HCT116 (cell line): Measurements from ENCODE around the gene GCNT1. TPM values are rescaled to one million over a fixed set of nuclear protein-coding genes. Genes with fewer than 3 reads are reported as not detected.

Experiments used
- ATAC-seq: fragments of 200-7000 bp; cut with Tn5 transposase; 2 replicates; pipeline ENCODE4 v1.9.1; 2020; ENCODE audit warnings: mild to moderate bottlenecking, moderate library complexity
- BruUV-seq: library from RNA; stranded (reverse); fragments of 400-500 nt; replicated peaks from 2 replicates; lab custom pipeline; 2021; lab: Mats Ljungman, UMichigan
- CTCF ChIA-PET: fragments of 300-600 bp; sonication (Branson Sonifier 250); formaldehyde crosslinking; loops from one replicate; lab custom pipeline; 2021; ENCODE audit warnings: antibody characterized with exemption; lab: Charles Lee
- POLR2A ChIA-PET: fragments of 300-600, 350-600 bp; sonication (Branson Sonifier 250); formaldehyde crosslinking; loops from one replicate; lab custom pipeline; 2021; ENCODE audit warnings: antibody characterized with exemption; lab: Charles Lee
- RAD21 ChIA-PET, 2 experiments: fragments of 300-600 bp; sonication (Branson Sonifier 250); formaldehyde crosslinking; loops; one replicate each; lab custom pipeline; 2023; ENCODE audit warnings: low total read pairs in 2 of 2; ENCODE audit not compliant: uncharacterized antibody in 2 of 2, unreplicated experiment in 2 of 2, low non-redundant PET in 1 of 2; lab: Charles Lee
- DNase-seq: peaks from one replicate; pipeline ENCODE4 v3.0.0-alpha.2; 2010; ENCODE audit warnings: low read depth, low spot score
- H2AFZ ChIP-seq: fragments of 200-600 bp; shearing (Covaris generic), sonication (generic); 2 replicates; pipeline ENCODE4 v1.6.1; 2017; ENCODE audit warnings: low read depth, mixed run types, mixed read lengths, antibody characterized with exemption, low read length; ENCODE audit not compliant: poor library complexity, severe bottlenecking
- H3K27ac ChIP-seq: 2 replicates; pipeline ENCODE4 v1.5.1; 2012; ENCODE audit warnings: low read depth, low read length
- H3K27me3 ChIP-seq: fragments of 200-600 bp; sonication (generic); 2 replicates; pipeline ENCODE4 v1.6.1; 2016; ENCODE audit warnings: mixed run types, low read length, mixed read lengths; ENCODE audit not compliant: insufficient read depth
- H3K36me3 ChIP-seq, 2 experiments: fragments of 200-500 bp in 1 of 2; fragments of 200-600 bp in 1 of 2; sonication (Bioruptor generic) in 1 of 2; sonication (generic) in 1 of 2; 2 replicates each; pipeline versions ENCODE4 v1.5.1 to v1.6.1; 2014 to 2016; ENCODE audit warnings: low read length in 2 of 2, inconsistent platforms in 1 of 2, mixed read lengths in 1 of 2, mixed run types in 1 of 2; ENCODE audit not compliant: insufficient read depth in 2 of 2, control insufficient read depth in 1 of 2
- H3K4me1 ChIP-seq, 2 experiments: fragments of 200-600 bp in 1 of 2; sonication (generic) in 1 of 2; 2 replicates each; pipeline versions ENCODE4 v1.5.1 to v1.6.1; 2012 to 2017; ENCODE audit warnings: low read length in 2 of 2, inconsistent platforms in 1 of 2, mild to moderate bottlenecking in 1 of 2, mixed read lengths in 1 of 2, mixed run types in 1 of 2, moderate library complexity in 1 of 2; ENCODE audit not compliant: insufficient read depth in 2 of 2, control insufficient read depth in 1 of 2
- H3K4me2 ChIP-seq: fragments of 200-600 bp; sonication (generic); 2 replicates; pipeline ENCODE4 v1.6.1; 2017; ENCODE audit warnings: mixed run types, low read length, mixed read lengths
- H3K4me3 ChIP-seq, 2 experiments: fragments of 200-600 bp in 1 of 2; sonication (generic) in 1 of 2; replicated peaks in 1 of 2; 2 replicates each; pipeline ENCODE4 v1.5.1; 2011 to 2016; ENCODE audit warnings: low read length in 2 of 2, control low read depth in 1 of 2, low read depth in 1 of 2, mild to moderate bottlenecking in 1 of 2, mixed read lengths in 1 of 2, mixed run types in 1 of 2
- H3K79me2 ChIP-seq: fragments of 200-600 bp; sonication (generic); 2 replicates; pipeline ENCODE4 v1.6.1; 2017; ENCODE audit warnings: mild to moderate bottlenecking, mixed run types, low read length, moderate library complexity, mixed read lengths; ENCODE audit not compliant: insufficient read depth
- H3K9ac ChIP-seq: fragments of 200-600 bp; sonication (generic); 2 replicates; pipeline ENCODE4 v1.6.1; 2016; ENCODE audit warnings: low read length, mixed read lengths
- H3K9me2 ChIP-seq: fragments of 200-600 bp; sonication (generic), shearing (Covaris generic); 2 replicates; pipeline ENCODE4 v1.6.1; 2017; ENCODE audit warnings: mixed run types, mild to moderate bottlenecking, moderate library complexity; ENCODE audit not compliant: insufficient read depth
- H3K9me3 ChIP-seq, 2 experiments: fragments of 200-500 bp in 1 of 2; fragments of 200-600 bp in 1 of 2; sonication (Bioruptor generic) in 1 of 2; sonication (generic) in 1 of 2; 2 replicates each; pipeline ENCODE4 v1.6.1; 2014 to 2017; ENCODE audit warnings: low read length in 2 of 2, mixed read lengths in 2 of 2, inconsistent platforms in 1 of 2, low read depth in 1 of 2, mild to moderate bottlenecking in 1 of 2, mixed run types in 1 of 2, moderate library complexity in 1 of 2; ENCODE audit not compliant: control insufficient read depth in 1 of 2, insufficient read depth in 1 of 2
- H4K20me1 ChIP-seq: fragments of 200-600 bp; sonication (generic), shearing (Covaris generic); 2 replicates; pipeline ENCODE4 v1.6.1; 2017; ENCODE audit warnings: mixed run types, mild to moderate bottlenecking, moderate library complexity; ENCODE audit not compliant: insufficient read depth
- ATF3 ChIP-seq: IDR thresholded peaks from 2 replicates; pipeline ENCODE4 v1.6.1; 2012
- CTCF ChIP-seq, 3 experiments: fragments of 200-600 bp in 1 of 3; sonication (generic) in 1 of 3; IDR thresholded peaks in 2 of 3; conservative IDR thresholded peaks in 1 of 3; 2 replicates each; pipeline ENCODE4 v1.5.1; 2012 to 2017; ENCODE audit warnings: low read depth in 2 of 3, low read length in 2 of 3, antibody characterized with exemption in 1 of 3, borderline replicate concordance in 1 of 3, control low read depth in 1 of 3, mild to moderate bottlenecking in 1 of 3, mixed read lengths in 1 of 3, mixed run types in 1 of 3, moderate library complexity in 1 of 3; ENCODE audit not compliant: insufficient read depth in 1 of 3
- EGR1 ChIP-seq: IDR thresholded peaks from 2 replicates; pipeline ENCODE4 v1.6.1; 2012; ENCODE audit warnings: low read depth
- ELF1 ChIP-seq: IDR thresholded peaks from 2 replicates; pipeline ENCODE4 v1.6.1; 2012; ENCODE audit warnings: low read depth, borderline replicate concordance
- EZH2 ChIP-seq: fragments of 200-600 bp; sonication (generic); IDR thresholded peaks from 2 replicates; pipeline ENCODE4 v1.6.1; 2017; ENCODE audit warnings: antibody characterized with exemption, mixed run types
- EZH2phosphoT487 ChIP-seq: fragments of 200-600 bp; IDR thresholded peaks from 2 replicates; pipeline ENCODE4 v1.6.1; 2018; ENCODE audit warnings: antibody characterized with exemption, borderline replicate concordance
- JUND ChIP-seq: IDR thresholded peaks from 2 replicates; pipeline ENCODE4 v1.6.1; 2012
- MAX ChIP-seq: IDR thresholded peaks from 2 replicates; pipeline ENCODE4 v1.6.1; 2012
- POLR2AphosphoS5 ChIP-seq: IDR thresholded peaks from 2 replicates; pipeline ENCODE4 v1.6.1; 2011; ENCODE audit warnings: mild to moderate bottlenecking, low read depth, low read length, moderate library complexity
- REST ChIP-seq: IDR thresholded peaks from 2 replicates; pipeline ENCODE4 v1.6.1; 2012; ENCODE audit warnings: low read depth
- SRF ChIP-seq: IDR thresholded peaks from 2 replicates; pipeline ENCODE4 v1.6.1; 2012; ENCODE audit warnings: low read depth
- ZNF274 ChIP-seq: fragments of 200-500 bp; sonication (Bioruptor generic); IDR thresholded peaks from 2 replicates; pipeline ENCODE4 v1.6.1; 2014; ENCODE audit warnings: mild to moderate bottlenecking, low read depth, low read length, inconsistent platforms
- intact Hi-C: fragments of 100-400 bp; cut with micrococcal nuclease; formaldehyde crosslinking; loops from 2 replicates; pipeline ENCODE4 v1.10.0; 2022
- total RNA-seq: library from RNA; stranded (reverse); gene quantifications from one replicate; pipeline ENCODE4 v1.2.1, GENCODE V29; 2021; ENCODE audit not compliant: unreplicated experiment

Gene GCNT1
- total RNA-seq, 1 experiment from 2014 or later = 5.8 TPM

- DNase-seq = no peak
- TF ChIP-seq ATF3 = no peak
- no peak for TF ChIP-seq EZH2phosphoT487
- no peaks in the 10 kb centered on the region for H4K20me1 ChIP-seq
- BruUV-seq = no TSS peak
- H3K4me2 ChIP-seq = no peak overlapping the region
- ChIA-PET CTCF (no interaction called here), RAD21 (no interaction called here), POLR2A (no interaction called here)
- no peaks in the 10 kb centered on the region for H3K9me2 ChIP-seq
- H3K4me3 ChIP-seq = no peak overlapping the region
- H3K9ac ChIP-seq = no peak overlapping the region
- H3K27ac ChIP-seq = no peak overlapping the region
- no peak overlapping the region for H2AFZ ChIP-seq
- intact Hi-C loops = no loop called here
- ATAC-seq = no peak
- H3K36me3 ChIP-seq = no peaks in the 10 kb centered on the region
- no peaks in the 10 kb centered on the region for H3K9me3 ChIP-seq
- H3K4me1 ChIP-seq = peaks cover 0 to 4% of the 10 kb centered on the region in 2 experiments; a peak in 1 of 4 replicates
- no peaks in the 10 kb centered on the region for H3K79me2 ChIP-seq
- no peaks in the 10 kb centered on the region for H3K27me3 ChIP-seq
Observed at GRCh38 chr9:76423216-76424177, 35.5 kb upstream of the GCNT1 start.

GRCh38 chr9:76424491-76424890 lies 34.5 kb upstream of the GCNT1 start:
- Histone ChIP-seq H4K20me1 (no peaks in the 10 kb centered on the region), H3K9me3 (no peaks in the 10 kb centered on the region), H3K4me1 (peaks cover 0 to 4% of the 10 kb centered on the region in 2 experiments; a peak in 1 of 4 replicates), H3K27me3 (no peaks in the 10 kb centered on the region), H3K9ac (no peak overlapping the region), H3K79me2 (no peaks in the 10 kb centered on the region), H3K4me3 (no peak overlapping the region), H3K27ac (no peak overlapping the region), H2AFZ (no peak overlapping the region), H3K36me3 (no peaks in the 10 kb centered on the region), H3K9me2 (no peaks in the 10 kb centered on the region), H3K4me2 (no peak overlapping the region)
- CTCF ChIA-PET = no interaction called here
- DNase-seq (no peak), ATAC-seq (no peak)
- no TSS peak for BruUV-seq
- intact Hi-C loops = no loop called here
- RAD21 ChIA-PET = no interaction called here
- POLR2A ChIA-PET = no interaction called here
- TF ChIP-seq JUND = no peak
- TF ChIP-seq ZNF274 = no peak
- no peak for TF ChIP-seq ATF3
- TF ChIP-seq REST = no peak
- TF ChIP-seq EGR1 = no peak
- TF ChIP-seq EZH2 = no peak
- no peak for TF ChIP-seq POLR2AphosphoS5
- no peak for TF ChIP-seq CTCF (IDR thresholded peaks at IDR 0.05 in 2 of 3, conservative IDR thresholded peaks at IDR 0.05 in 1 of 3; ENCODE audit: borderline replicate concordance in 1 of 3, insufficient read depth in 1 of 3, low read depth in 2 of 3, low read length in 2 of 3)
- no peak for TF ChIP-seq SRF
- no peak for TF ChIP-seq ELF1
- TF ChIP-seq MAX = no peak
